A673 (cell line): ENCODE results near the gene ANKRD12. TPM values are rescaled to one million over a fixed set of nuclear protein-coding genes. Genes with fewer than 3 reads are reported as not detected.

ENCODE experiments used
- BruUV-seq: library from RNA; stranded (reverse); fragments of 400-500 nt; replicated peaks from 2 replicates; lab custom pipeline; 2021; lab: Mats Ljungman, UMichigan
- CTCF ChIA-PET: fragments of 300-600 bp; sonication (Branson Sonifier 250); formaldehyde crosslinking; loops from one replicate; lab custom pipeline; 2022; ENCODE audit warnings: antibody characterized with exemption; lab: Charles Lee
- POLR2A ChIA-PET: fragments of 300-600 bp; sonication (Branson Sonifier 250); formaldehyde crosslinking; loops from one replicate; lab custom pipeline; 2022; ENCODE audit warnings: antibody characterized with exemption; ENCODE audit not compliant: low non-redundant PET; lab: Charles Lee
- DNase-seq: peaks from one replicate; pipeline ENCODE4 v3.0.0-alpha.2; 2015; ENCODE audit warnings: low spot score
- H3K27ac ChIP-seq: fragments of 200-600 bp; sonication (generic); 2 replicates; pipeline ENCODE4 v1.5.1; 2016; ENCODE audit warnings: mixed run types, low read depth, mild to moderate bottlenecking, mixed read lengths, antibody characterized with exemption, low read length; ENCODE audit not compliant: poor library complexity, severe bottlenecking
- H3K27me3 ChIP-seq: fragments of 200-600 bp; sonication (generic); replicated peaks from 2 replicates; pipeline ENCODE4 v1.6.1; 2017; ENCODE audit warnings: mixed run types, low read depth, mild to moderate bottlenecking, mixed read lengths, antibody characterized with exemption, low read length; ENCODE audit not compliant: insufficient read depth, poor library complexity
- H3K36me3 ChIP-seq: fragments of 200-600 bp; sonication (generic); 2 replicates; pipeline ENCODE4 v1.6.1; 2016; ENCODE audit warnings: mixed run types, mild to moderate bottlenecking, mixed read lengths, antibody characterized with exemption, low read length; ENCODE audit not compliant: insufficient read depth, poor library complexity, severe bottlenecking
- H3K4me1 ChIP-seq: fragments of 200-600 bp; sonication (generic); 2 replicates; pipeline ENCODE4 v1.6.1; 2017; ENCODE audit warnings: mixed run types, mild to moderate bottlenecking, mixed read lengths, antibody characterized with exemption, low read length; ENCODE audit not compliant: insufficient read depth, poor library complexity, severe bottlenecking
- H3K4me3 ChIP-seq: fragments of 200-600 bp; sonication (generic); 2 replicates; pipeline ENCODE4 v1.5.1; 2016; ENCODE audit warnings: low read depth, mixed run types, mild to moderate bottlenecking, mixed read lengths, low read length; ENCODE audit not compliant: poor library complexity, severe bottlenecking
- H3K9me3 ChIP-seq: fragments of 200-600 bp; sonication (generic); 2 replicates; pipeline ENCODE4 v1.6.1; 2016; ENCODE audit warnings: mixed run types, low read depth, mild to moderate bottlenecking, mixed read lengths, antibody characterized with exemption, low read length; ENCODE audit not compliant: poor library complexity, severe bottlenecking
- CTCF ChIP-seq: fragments of 300-800, 200-600 bp; sonication (generic); conservative IDR thresholded peaks from 2 replicates; pipeline ENCODE4 v1.5.1; 2017; ENCODE audit warnings: low read depth, mild to moderate bottlenecking, antibody characterized with exemption, low read length, moderate library complexity, mixed read lengths
- EZH2 ChIP-seq: fragments of 200-600 bp; sonication (generic); IDR thresholded peaks from 2 replicates; pipeline ENCODE4 v1.6.1; 2017; ENCODE audit warnings: borderline replicate concordance, low read depth, mild to moderate bottlenecking, mixed read lengths, antibody characterized with exemption, low read length; ENCODE audit not compliant: poor library complexity, severe bottlenecking
- intact Hi-C: fragments of 100-400 bp; cut with micrococcal nuclease; formaldehyde crosslinking; loops from one replicate; pipeline ENCODE4 v1.10.0; 2022; ENCODE audit not compliant: unreplicated experiment
- total RNA-seq: library from RNA; stranded (reverse); gene quantifications from 2 replicates; pipeline ENCODE4 v1.2.3, GENCODE V29; 2021

The ANKRD12 gene
- total RNA-seq, 1 experiment from 2014 or later, result 24.2 TPM

- BruUV-seq, result no TSS peak
- no peaks in the 10 kb centered on the region for H3K27me3 ChIP-seq
- no peaks in the 10 kb centered on the region for H3K9me3 ChIP-seq
- intact Hi-C loops, result no loop called here
- TF ChIP-seq EZH2 (no peak), CTCF (no peak)
- no peaks in the 10 kb centered on the region for H3K36me3 ChIP-seq
- POLR2A ChIA-PET, result no interaction called here
- no peak for DNase-seq
- CTCF ChIA-PET, result no interaction called here
- no peak overlapping the region for H3K27ac ChIP-seq
- no peak overlapping the region for H3K4me3 ChIP-seq
- H3K4me1 ChIP-seq, result no peaks in the 10 kb centered on the region
Observed at GRCh38 chr18:9196568-9196967, 60.0 kb downstream of the ANKRD12 start.

- ChIA-PET POLR2A (no interaction called here), CTCF (no interaction called here)
- Histone ChIP-seq H3K36me3 (no peaks in the 10 kb centered on the region), H3K4me3 (no peak overlapping the region), H3K9me3 (no peaks in the 10 kb centered on the region), H3K27ac (no peak overlapping the region), H3K4me1 (no peaks in the 10 kb centered on the region), H3K27me3 (no peaks in the 10 kb centered on the region)
- BruUV-seq, result no TSS peak
- no peak for DNase-seq
- intact Hi-C loops, result no loop called here
- TF ChIP-seq EZH2 (no peak), CTCF (no peak)
Observed at GRCh38 chr18:9199681-9200080, 63.1 kb downstream of the ANKRD12 start.

- CTCF ChIA-PET, result no interaction called here
- no TSS peak for BruUV-seq
Observed at GRCh38 chr18:9201224-9201623, 64.6 kb downstream of the ANKRD12 start.

More at GRCh38 chr18:9201224-9201623, 64.6 kb downstream of the ANKRD12 start:
- Histone ChIP-seq H3K27ac (no peak overlapping the region), H3K27me3 (no peaks in the 10 kb centered on the region), H3K4me1 (no peaks in the 10 kb centered on the region), H3K9me3 (no peaks in the 10 kb centered on the region), H3K4me3 (no peak overlapping the region), H3K36me3 (no peaks in the 10 kb centered on the region)
- DNase-seq, result no peak
- POLR2A ChIA-PET, result no interaction called here
- TF ChIP-seq EZH2 (no peak), CTCF (no peak)
- intact Hi-C loops, result no loop called here
